Esophagus squamous epithelium (tissue), 5 donors: ENCODE data around the gene IFT122. TPM values are rescaled to one million over a fixed set of nuclear protein-coding genes. Genes with fewer than 3 reads are reported as not detected.

Source experiments
- DNase-seq: peaks from one replicate; lab custom pipeline; 2025; lab: John Stamatoyannopoulos, UW
- H3K27ac ChIP-seq, 4 donors: fragments of 200-600 bp; sonication (generic); one replicate each; pipeline ENCODE4 v1.5.1; 2016 to 2019; ENCODE audit warnings: mild to moderate bottlenecking in 1 of 4
- H3K27me3 ChIP-seq, 4 donors: fragments of 200-600 bp; sonication (generic); 1 replicate in 3 of 4; 2 replicates in 1 of 4; pipeline versions ENCODE4 v1.5.1 to v1.6.0; 2017 to 2021; ENCODE audit warnings: antibody characterized with exemption in 1 of 4
- H3K36me3 ChIP-seq, 3 donors: fragments of 200-600 bp; sonication (generic); one replicate each; pipeline ENCODE4 v1.5.1; 2016 to 2019
- H3K4me1 ChIP-seq, 3 donors: fragments of 200-600 bp; sonication (generic); one replicate each; pipeline ENCODE4 v1.5.1; 2017 to 2019
- H3K4me3 ChIP-seq, 4 donors: fragments of 200-600 bp; sonication (generic); 1 replicate in 3 of 4; 2 replicates in 1 of 4; pipeline ENCODE4 v1.5.1; 2016 to 2019; ENCODE audit warnings: mild to moderate bottlenecking in 2 of 4, moderate library complexity in 1 of 4
- H3K9me3 ChIP-seq, 3 donors: fragments of 200-600 bp; sonication (generic); one replicate each; pipeline ENCODE4 v1.5.1; 2016 to 2019
- CTCF ChIP-seq, 6 experiments: fragments of 450-650 bp in 4 of 6; fragments of 200-600 bp in 2 of 6; sonication (generic) in 2 of 6; IDR thresholded peaks; one replicate each; pipeline ENCODE4 v1.5.1; 2016 to 2019; ENCODE audit warnings: antibody characterized with exemption in 6 of 6, mild to moderate bottlenecking in 4 of 6, moderate library complexity in 4 of 6
- POLR2A ChIP-seq, 4 donors: fragments of 450-650 bp; IDR thresholded peaks; one replicate each; pipeline ENCODE4 v1.6.1; 2017; ENCODE audit warnings: antibody characterized with exemption in 4 of 4, mild to moderate bottlenecking in 4 of 4, moderate library complexity in 3 of 4
- WGBS, 2 donors: methylation state at CpG; one replicate each; pipeline ENCODE4 v1.1.5; 2018; 5-methylcytosine and 5-hydroxymethylcytosine counted together
- intact Hi-C: fragments of 100-400 bp; cut with DNase I; formaldehyde crosslinking; loops from one replicate; pipeline ENCODE4 v1.15.0; 2022
- total RNA-seq, 4 donors: library from RNA; depleted of rRNA; stranded (reverse); fragments of >200 nt; gene quantifications; one replicate each; pipeline ENCODE4 v1.1.0, GENCODE V29; 2016
- donor health status: DM: yes; HTN: yes; CAD: no.

The IFT122 gene
- total RNA-seq, 4 donors from 2014 or later, result 6.0 to 26.5 (median 11.5) TPM

GRCh38 chr3:129547241-129547640 lies 107.2 kb downstream of the IFT122 start:
- no peaks in the 10 kb centered on the region for H3K36me3 ChIP-seq
- H3K4me1 ChIP-seq, result no peaks in the 10 kb centered on the region
- H3K4me3 ChIP-seq, result no peak overlapping the region
- H3K27ac ChIP-seq, result no peak overlapping the region
- no peaks in the 10 kb centered on the region for H3K9me3 ChIP-seq
- no peak for DNase-seq
- intact Hi-C loops, result no loop called here
- H3K27me3 ChIP-seq, result no peaks in the 10 kb centered on the region
- WGBS, 2 donors, result 80 to 93% methylated on average over 1 to 5 of the region's 24 CpGs
- TF ChIP-seq POLR2A (IDR thresholded peaks at IDR 0.05) (no peak), CTCF (IDR thresholded peaks at IDR 0.05) (no peak)

- 76 to 79% methylated on average over 7 of the region's 19 CpGs for WGBS, 2 donors
Observed at GRCh38 chr3:129548104-129548965, 108.3 kb downstream of the IFT122 start.

GRCh38 chr3:129549006-129549800 lies 109.2 kb downstream of the IFT122 start:
- no peak for TF ChIP-seq POLR2A (IDR thresholded peaks at IDR 0.05)
- no peak for TF ChIP-seq CTCF (IDR thresholded peaks at IDR 0.05)
- Histone ChIP-seq H3K27ac (no peak overlapping the region), H3K36me3 (no peaks in the 10 kb centered on the region), H3K4me3 (no peak overlapping the region), H3K4me1 (peaks cover 0 to 19% (median 4%) of the 10 kb centered on the region in 3 donors), H3K27me3 (no peaks in the 10 kb centered on the region), H3K9me3 (no peaks in the 10 kb centered on the region)
- intact Hi-C loops, result no loop called here
- 86 to 87% methylated on average over 12 to 15 of the region's 18 CpGs for WGBS, 2 donors
- no peak for DNase-seq

More at GRCh38 chr3:129548104-129548965, 108.3 kb downstream of the IFT122 start:
- Histone ChIP-seq H3K27me3 (no peaks in the 10 kb centered on the region), H3K9me3 (no peaks in the 10 kb centered on the region), H3K4me3 (no peak overlapping the region), H3K36me3 (no peaks in the 10 kb centered on the region), H3K27ac (no peak overlapping the region), H3K4me1 (peaks cover 0 to 10% (median 0%) of the 10 kb centered on the region in 3 donors)
- intact Hi-C loops, result no loop called here
- no peak for DNase-seq
- no peak for TF ChIP-seq POLR2A (IDR thresholded peaks at IDR 0.05)
- no peak for TF ChIP-seq CTCF (IDR thresholded peaks at IDR 0.05)

- WGBS, 2 donors, result 80 to 84% methylated on average over 3 of the region's 3 CpGs
- Histone ChIP-seq H3K4me1 (peaks cover 0 to 25% (median 10%) of the 10 kb centered on the region in 3 donors), H3K27me3 (no peaks in the 10 kb centered on the region), H3K4me3 (no peak overlapping the region), H3K36me3 (no peaks in the 10 kb centered on the region), H3K9me3 (no peaks in the 10 kb centered on the region), H3K27ac (no peak overlapping the region)
- intact Hi-C loops, result no loop called here
- no peak for DNase-seq
- TF ChIP-seq CTCF (IDR thresholded peaks at IDR 0.05), result no peak
- TF ChIP-seq POLR2A (IDR thresholded peaks at IDR 0.05), result no peak
Observed at GRCh38 chr3:129549805-129550204, 109.8 kb downstream of the IFT122 start.
